ENCODE measurements around the gene TOX3. TPM values are rescaled to one million over a fixed set of nuclear protein-coding genes. Genes with fewer than 3 reads are reported as not detected.

The TOX3 gene
- total RNA-seq, 8 experiments from 2014 or later: 0.54 to 23.3 (median 9.3) TPM; not detected in 2

GRCh38 chr16:52408191-52408845, 138.6 kb downstream of the TOX3 start:
- peak in 1 of 8 experiments; percentile 88 for ATAC-seq (replicated peaks in 6 of 8)
- Histone ChIP-seq H3K4me3 (no peak overlapping the region), H3K27ac (no peak overlapping the region), H3K4me1 (replicated peaks in 1 of 2) (peaks cover 0 to 3% of the 10 kb centered on the region in 2 donors)
- in situ Hi-C loops (cut with MboI; ENCODE audit: low pct_unique_long_range_greater_than_20kb in 2 of 9, low sequenced_read_pairs in 9 of 9, unreplicated experiment in 9 of 9): no loop called here
- WGBS, 10 experiments: 0 to 100% (median 86%) methylated on average over 1 of the region's 1 CpG; no CpG with 5 or more reads in 4 of the 10 experiments

- Histone ChIP-seq H3K4me1 (replicated peaks in 1 of 2) (peaks cover 0 to 3% of the 10 kb centered on the region in 2 donors), H3K4me3 (no peak overlapping the region), H3K27ac (no peak overlapping the region)
- in situ Hi-C loops (cut with MboI; ENCODE audit: low pct_unique_long_range_greater_than_20kb in 2 of 9, low sequenced_read_pairs in 9 of 9, unreplicated experiment in 9 of 9): no loop called here
- WGBS, 10 experiments: 0 to 100% (median 75%) methylated on average over 1 of the region's 1 CpG; no CpG with 5 or more reads in 5 of the 10 experiments
- ATAC-seq (replicated peaks in 6 of 8): no peak
Observed at GRCh38 chr16:52407778-52408177, 139.2 kb downstream of the TOX3 start.

- in situ Hi-C loops (cut with MboI; ENCODE audit: low pct_unique_long_range_greater_than_20kb in 2 of 9, low sequenced_read_pairs in 9 of 9, unreplicated experiment in 9 of 9): no loop called here
- WGBS, 10 experiments: 0 to 100% (median 0%) methylated on average over 1 of the region's 1 CpG; no CpG with 5 or more reads in 5 of the 10 experiments
- H3K4me3 ChIP-seq: no peak overlapping the region
- no peak overlapping the region for H3K27ac ChIP-seq
- no peaks in the 10 kb centered on the region for H3K4me1 ChIP-seq (replicated peaks in 1 of 2)
- ATAC-seq (replicated peaks in 6 of 8): no peak
Observed at GRCh38 chr16:52405441-52405840, 141.5 kb downstream of the TOX3 start.

GRCh38 chr16:52404546-52404945, 142.4 kb downstream of the TOX3 start:
- Histone ChIP-seq H3K4me3 (no peak overlapping the region), H3K4me1 (replicated peaks in 1 of 2) (no peaks in the 10 kb centered on the region), H3K27ac (no peak overlapping the region)
- WGBS, 10 experiments: 43 to 100% (median 89%) methylated on average over 1 to 2 of the region's 2 CpGs; no CpG with 5 or more reads in 6 of the 10 experiments
- ATAC-seq (replicated peaks in 6 of 8): no peak
- in situ Hi-C loops (cut with MboI; ENCODE audit: low pct_unique_long_range_greater_than_20kb in 2 of 9, low sequenced_read_pairs in 9 of 9, unreplicated experiment in 9 of 9): no loop called here

GRCh38 chr16:52399116-52399515, 147.8 kb downstream of the TOX3 start:
- in situ Hi-C loops (cut with MboI; ENCODE audit: low pct_unique_long_range_greater_than_20kb in 2 of 9, low sequenced_read_pairs in 9 of 9, unreplicated experiment in 9 of 9): no loop called here
- H3K27ac ChIP-seq: no peak overlapping the region
- H3K4me1 ChIP-seq (replicated peaks in 1 of 2): no peaks in the 10 kb centered on the region
- no peak for ATAC-seq (replicated peaks in 6 of 8)
- no peak overlapping the region for H3K4me3 ChIP-seq
- WGBS, 10 experiments: 10 to 100% (median 62%) methylated on average over 1 of the region's 1 CpG; no CpG with 5 or more reads in 6 of the 10 experiments

GRCh38 chr16:52398491-52398960, 148.4 kb downstream of the TOX3 start:
- H3K4me3 ChIP-seq: no peak overlapping the region
- in situ Hi-C loops (cut with MboI; ENCODE audit: low pct_unique_long_range_greater_than_20kb in 2 of 9, low sequenced_read_pairs in 9 of 9, unreplicated experiment in 9 of 9): no loop called here
- H3K27ac ChIP-seq: no peak overlapping the region
- no peak for ATAC-seq (replicated peaks in 6 of 8)
- H3K4me1 ChIP-seq (replicated peaks in 1 of 2): no peaks in the 10 kb centered on the region
- WGBS, 10 experiments: 0 to 100% (median 78%) methylated on average over 1 to 3 of the region's 3 CpGs

- Histone ChIP-seq H3K27ac (no peak overlapping the region), H3K4me3 (no peak overlapping the region), H3K4me1 (replicated peaks in 1 of 2) (no peaks in the 10 kb centered on the region)
- in situ Hi-C loops (cut with MboI; ENCODE audit: low pct_unique_long_range_greater_than_20kb in 2 of 9, low sequenced_read_pairs in 9 of 9, unreplicated experiment in 9 of 9): no loop called here
- WGBS, 10 experiments: 0 to 100% (median 52%) methylated on average over 1 of the region's 1 CpG; no CpG with 5 or more reads in 2 of the 10 experiments
- ATAC-seq (replicated peaks in 6 of 8): no peak
Observed at GRCh38 chr16:52398021-52398420, 148.9 kb downstream of the TOX3 start.

- Histone ChIP-seq H3K4me1 (replicated peaks in 1 of 2) (no peaks in the 10 kb centered on the region), H3K4me3 (no peak overlapping the region), H3K27ac (no peak overlapping the region)
- no peak for ATAC-seq (replicated peaks in 6 of 8)
- in situ Hi-C loops (cut with MboI; ENCODE audit: low pct_unique_long_range_greater_than_20kb in 2 of 9, low sequenced_read_pairs in 9 of 9, unreplicated experiment in 9 of 9): no loop called here
- 0 to 100% (median 88%) methylated on average over 2 to 3 of the region's 3 CpGs; no CpG with 5 or more reads in 2 of the 10 experiments for WGBS, 10 experiments
Observed at GRCh38 chr16:52393448-52393847, 153.5 kb downstream of the TOX3 start.

- WGBS, 10 experiments: 0 to 100% (median 50%) methylated on average over 1 of the region's 1 CpG; no CpG with 5 or more reads in 2 of the 10 experiments
- no peak for ATAC-seq (replicated peaks in 6 of 8)
- H3K4me1 ChIP-seq (replicated peaks in 1 of 2): no peaks in the 10 kb centered on the region
- H3K4me3 ChIP-seq: no peak overlapping the region
- in situ Hi-C loops (cut with MboI; ENCODE audit: low pct_unique_long_range_greater_than_20kb in 2 of 9, low sequenced_read_pairs in 9 of 9, unreplicated experiment in 9 of 9): no loop called here
- no peak overlapping the region for H3K27ac ChIP-seq
Observed at GRCh38 chr16:52389045-52389444, 157.9 kb downstream of the TOX3 start.

Data from motor neuron (in vitro differentiated cells).